COR-L47 (cell line): ENCODE results near the gene SELENOI.
A peak's percentile ranks its signal among the peaks of the same experiment; 100 is the strongest.
"Not testable (repeated sequence)": the region's sequence is repeated elsewhere in the genome, so short reads cannot be mapped to it uniquely, and the experiment has no call there.

Experiments used
- DNase-seq: peaks from one replicate; lab custom pipeline; 2025; lab: John Stamatoyannopoulos, UW

The SELENOI gene

DNA sequence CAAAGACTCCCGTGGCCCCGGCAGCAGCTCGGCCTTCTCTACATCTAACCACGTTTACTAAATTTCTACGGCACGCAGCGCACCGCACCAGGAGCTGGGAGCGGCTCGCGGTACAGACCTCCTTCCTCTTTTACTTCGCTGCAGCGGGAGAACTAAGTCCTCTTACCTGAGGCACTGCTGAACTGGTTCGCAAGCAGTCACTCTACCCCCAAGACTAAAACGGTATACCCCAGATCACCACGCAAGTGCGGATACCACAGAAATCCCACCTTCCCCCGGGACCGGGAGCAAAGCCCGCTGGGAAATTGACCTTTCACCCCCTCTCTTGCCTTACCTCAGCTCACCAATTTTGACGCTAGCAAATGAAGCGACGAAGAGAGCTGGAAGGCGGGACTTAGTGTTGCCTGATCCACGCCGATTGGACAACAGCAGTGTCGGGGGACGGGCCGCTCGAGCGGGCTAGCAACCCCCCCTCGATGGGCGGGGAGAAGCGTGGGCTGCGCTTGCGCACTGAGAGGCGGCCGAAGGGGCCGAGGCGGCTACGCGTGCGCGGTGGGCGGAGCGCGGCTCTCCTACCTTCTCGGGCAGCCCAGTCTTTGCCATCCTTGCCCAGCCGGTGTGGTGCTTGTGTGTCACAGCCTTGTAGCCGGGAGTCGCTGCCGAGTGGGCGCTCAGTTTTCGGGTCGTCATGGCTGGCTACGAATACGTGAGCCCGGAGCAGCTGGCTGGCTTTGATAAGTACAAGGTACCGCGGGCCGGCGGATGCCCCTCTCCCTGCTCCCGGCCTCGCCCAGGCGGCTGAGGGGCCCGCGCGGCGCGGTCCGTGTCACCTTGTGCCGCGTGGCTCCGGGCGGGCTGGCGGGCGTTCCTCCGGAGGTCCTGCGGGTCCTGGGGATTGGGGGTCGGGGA is at the start of gene SELENOI:
TSS of gene SELENOI (plus strand) at position 599 of the 909 bp plus-strand sequence. CDS start at position 689, 90 bp downstream.
- peak; percentile 100 for DNase-seq

DNA sequence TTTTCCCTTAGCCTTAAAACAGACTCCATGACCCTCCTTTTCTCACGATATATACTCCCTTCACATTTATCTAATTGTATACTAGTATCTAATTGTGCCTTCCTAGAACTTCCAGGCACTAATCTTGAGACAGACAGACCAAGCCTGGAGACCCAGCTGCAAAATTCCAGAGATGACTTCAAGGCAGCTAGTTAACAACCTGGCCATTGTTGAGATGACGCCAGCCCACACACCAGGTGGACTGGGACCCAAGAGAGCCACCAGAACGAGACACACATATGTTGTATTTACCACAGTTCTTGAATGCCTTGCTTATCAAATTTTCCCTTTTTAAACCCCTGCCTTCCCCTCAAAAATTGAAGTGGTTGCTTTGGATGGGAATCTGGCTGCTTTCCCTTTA is 48.9 kb upstream of the SELENOI start:
- DNase-seq = no peak

DNA sequence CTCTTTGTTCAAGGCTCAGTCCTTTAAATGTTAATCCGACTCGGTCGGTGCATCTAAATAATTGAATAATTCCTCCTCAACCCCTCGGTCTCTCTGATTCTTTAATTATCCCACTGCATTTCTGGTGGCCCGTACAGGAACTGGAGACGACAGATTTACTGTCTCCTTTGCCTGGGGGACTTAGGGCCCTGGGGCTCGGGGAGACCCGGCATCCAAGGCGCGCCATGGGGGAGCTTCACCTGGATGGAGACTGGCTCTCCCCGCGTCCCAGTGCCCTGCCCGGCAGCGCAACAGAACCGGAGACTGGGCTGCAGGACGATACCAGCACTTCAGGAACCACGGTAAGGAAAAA is 47.7 kb upstream of the SELENOI start:
- DNase-seq = no peak

- no peak for DNase-seq
Observed at GRCh38 chr2:26298638-26299393, 47.1 kb upstream of the SELENOI start.

DNA sequence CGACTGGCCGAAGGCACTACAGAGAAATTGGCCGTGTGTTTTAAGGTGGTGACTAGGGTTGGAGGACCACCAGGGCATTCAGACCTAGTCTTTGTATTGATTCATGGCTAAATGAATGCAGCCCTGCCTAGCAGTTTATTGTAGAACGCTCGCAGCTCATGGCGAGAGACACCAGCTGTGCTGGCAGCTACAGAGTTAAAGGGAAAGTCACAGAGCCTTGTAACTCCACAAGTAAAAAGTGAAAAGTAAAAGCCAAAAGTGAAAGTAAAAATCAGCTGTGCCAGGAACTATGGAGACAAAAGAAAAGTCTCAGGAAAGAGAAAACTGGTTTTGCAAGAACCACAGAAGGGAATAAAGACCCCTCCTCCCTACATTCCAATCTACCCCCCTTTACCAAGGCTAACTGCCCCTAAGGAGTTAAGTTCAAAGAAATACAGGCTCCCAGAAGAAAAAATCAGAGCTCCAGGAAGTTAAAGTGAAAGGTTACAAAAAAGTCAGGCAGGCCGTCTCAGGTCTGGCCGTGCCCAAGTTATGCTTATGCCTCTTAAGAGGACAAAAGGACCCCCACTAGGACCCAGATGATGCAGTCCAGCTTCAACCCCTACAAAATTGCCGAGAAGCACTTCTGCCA is 46.4 kb upstream of the SELENOI start:
- no peak for DNase-seq

DNA sequence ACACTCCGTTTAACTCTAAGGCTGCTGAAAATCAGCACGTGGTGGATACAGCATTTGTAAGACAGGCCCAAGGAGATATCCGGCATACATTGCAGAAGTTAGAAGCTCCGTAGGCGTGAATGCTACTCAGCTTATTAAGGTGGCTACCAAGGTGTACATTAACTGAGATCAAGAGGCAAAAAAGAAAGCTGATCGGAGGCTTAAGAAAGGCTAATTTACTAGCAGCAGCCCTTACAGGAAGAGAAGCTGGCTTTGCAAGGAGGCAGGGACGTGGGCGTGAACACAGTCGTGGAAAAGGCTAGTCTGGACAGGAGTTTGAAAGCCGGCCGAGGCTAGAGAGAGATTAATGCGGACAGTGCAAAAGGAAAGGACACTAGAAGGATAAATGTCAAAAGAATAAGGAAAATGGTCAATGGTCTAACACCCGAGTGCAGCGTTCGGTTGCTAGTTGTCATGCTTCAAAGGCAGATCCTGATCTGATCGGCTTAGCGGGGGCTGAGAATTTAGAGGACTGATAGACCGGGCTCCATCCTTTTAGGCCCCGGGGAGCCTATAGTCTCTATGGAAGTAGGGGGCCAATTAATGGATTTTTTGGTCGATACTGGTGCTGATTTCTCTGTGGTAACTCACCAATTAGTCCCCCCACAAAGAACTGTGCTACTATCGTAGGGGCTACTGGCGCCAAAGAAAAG is 45.6 kb upstream of the SELENOI start:
- DNase-seq = no peak

GRCh38 chr2:26302846-26303245 is 43.1 kb upstream of the SELENOI start:
- DNase-seq = no peak

- not testable (repeated sequence) for DNase-seq
Observed at GRCh38 chr2:26305094-26305493, 40.8 kb upstream of the SELENOI start.

GRCh38 chr2:26305540-26305939 is 40.4 kb upstream of the SELENOI start:
- DNase-seq = no peak

DNA sequence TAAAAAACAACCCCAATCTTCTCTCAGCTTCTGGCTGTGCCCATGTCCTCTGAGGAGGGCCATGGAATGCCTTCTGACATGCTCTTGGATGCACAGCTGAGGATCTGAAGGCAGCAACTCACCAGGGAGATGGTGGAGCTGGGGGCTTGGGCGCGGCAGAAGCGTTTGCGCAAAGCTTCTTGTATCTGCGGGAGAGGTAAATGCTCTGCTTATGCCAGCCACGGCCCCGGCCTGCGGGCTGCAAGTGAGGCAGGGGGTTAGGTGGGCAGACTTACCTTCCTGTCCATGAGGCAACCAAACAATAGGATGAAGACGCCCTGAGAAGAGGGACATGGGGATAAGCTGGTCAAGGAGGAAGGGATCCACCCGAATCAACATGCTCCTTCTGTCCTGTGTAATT is 36.0 kb upstream of the SELENOI start:
- no peak for DNase-seq

- no peak for DNase-seq
Observed at GRCh38 chr2:26312471-26312870, 33.5 kb upstream of the SELENOI start.

GRCh38 chr2:26313446-26313845 is 32.5 kb upstream of the SELENOI start:
- DNase-seq = no peak

DNA sequence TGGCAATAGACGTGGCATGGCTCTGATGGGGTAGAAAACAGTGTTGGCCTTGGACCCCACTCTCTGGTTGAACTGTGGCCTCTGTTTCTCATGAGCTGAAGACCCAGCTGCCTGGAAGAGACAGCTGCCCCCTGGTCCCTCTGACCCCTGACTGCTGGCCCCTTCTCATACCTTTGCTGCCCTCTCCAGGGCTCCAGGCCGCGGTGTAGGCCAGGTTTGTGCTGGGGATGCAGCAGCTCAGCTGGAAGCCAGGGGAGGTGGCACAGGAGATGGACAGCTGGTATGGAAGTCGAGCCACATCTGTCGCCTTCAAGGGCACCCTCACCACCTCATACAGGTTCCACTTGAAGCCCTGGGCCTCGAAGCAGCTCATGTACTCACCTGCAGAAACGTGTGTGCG is 31.7 kb upstream of the SELENOI start:
- DNase-seq = no peak

DNA sequence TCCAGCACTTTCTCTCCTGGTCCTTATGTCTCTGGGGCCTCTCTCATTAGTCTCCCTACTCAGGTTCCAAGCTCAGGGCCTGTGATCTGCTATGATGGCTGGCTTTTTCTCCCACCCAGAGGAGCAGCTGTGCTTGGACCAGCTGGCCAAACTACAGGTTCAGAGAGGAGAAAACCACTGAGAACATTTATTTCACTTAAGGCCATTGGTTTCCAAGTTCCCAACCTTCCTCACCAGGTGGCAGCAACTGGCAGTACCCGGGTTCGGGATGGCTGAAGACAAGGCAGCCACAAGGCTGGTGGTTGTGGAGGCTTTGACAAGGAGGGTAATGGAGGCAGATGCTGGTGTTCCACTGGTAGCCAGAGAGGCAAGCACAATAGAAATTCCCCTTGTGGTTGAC is 29.9 kb upstream of the SELENOI start:
- DNase-seq = no peak

DNA sequence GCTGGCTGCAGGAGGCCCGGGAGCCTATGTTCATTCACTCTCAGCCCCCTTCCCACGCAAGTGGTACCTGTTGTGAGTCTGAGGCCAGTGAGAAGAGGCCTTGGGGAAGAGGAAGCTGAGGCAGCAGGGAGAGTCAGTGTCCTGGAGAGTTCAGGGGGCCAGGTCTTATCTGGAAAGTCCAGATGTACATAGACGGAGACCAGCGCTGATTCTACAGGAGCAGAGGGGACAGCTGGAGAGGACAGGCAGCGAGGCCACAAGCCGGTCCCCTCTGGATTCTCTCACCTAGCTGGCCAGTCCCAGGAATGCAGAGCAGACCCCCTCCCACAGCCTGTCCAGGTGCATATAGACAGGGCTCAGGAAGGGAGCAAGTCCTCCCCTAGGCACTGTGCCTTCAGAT is 29.1 kb upstream of the SELENOI start:
- DNase-seq = no peak

- no peak for DNase-seq
Observed at GRCh38 chr2:26317377-26318105, 28.4 kb upstream of the SELENOI start.

GRCh38 chr2:26318950-26319349 is 27.0 kb upstream of the SELENOI start:
- DNase-seq = no peak

DNA sequence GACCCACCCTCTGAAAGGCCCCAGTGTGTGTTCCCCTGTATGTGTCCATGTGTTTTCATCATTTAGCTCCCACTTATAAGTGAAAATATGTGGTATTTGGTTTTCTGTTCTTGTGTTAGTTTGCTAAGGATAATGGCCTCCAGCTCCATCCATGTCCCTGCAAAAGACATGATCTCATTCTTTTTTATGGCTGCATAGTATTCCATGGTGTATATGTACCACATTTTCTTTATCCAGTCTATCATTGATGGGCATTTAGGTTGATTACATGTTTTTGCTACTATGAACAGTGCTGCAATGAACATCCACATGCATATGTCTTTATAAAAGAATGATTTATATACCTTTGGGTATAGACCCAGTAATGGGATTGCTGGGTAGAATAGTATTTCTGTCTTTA is 21.5 kb upstream of the SELENOI start:
- DNase-seq = not testable (repeated sequence)

DNA sequence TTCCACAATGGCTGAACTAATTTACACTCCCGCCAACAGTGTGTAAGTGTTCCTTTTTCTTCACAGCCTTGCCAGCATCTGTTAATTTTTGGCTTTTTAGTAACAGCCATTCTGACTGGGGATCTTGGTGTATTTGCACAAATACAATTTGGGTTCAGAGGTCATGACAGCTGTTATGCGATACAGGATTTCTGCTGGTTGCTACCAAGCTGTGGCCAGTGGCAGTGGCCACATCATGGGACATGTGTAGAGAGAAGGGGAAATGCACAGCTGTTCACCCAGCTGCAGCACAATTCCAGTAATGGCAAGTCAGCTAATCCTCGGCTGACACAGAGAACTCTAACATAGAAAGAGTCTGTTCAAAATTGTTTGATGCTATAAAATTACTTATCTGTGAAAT is 21.0 kb upstream of the SELENOI start:
- DNase-seq = no peak

DNA sequence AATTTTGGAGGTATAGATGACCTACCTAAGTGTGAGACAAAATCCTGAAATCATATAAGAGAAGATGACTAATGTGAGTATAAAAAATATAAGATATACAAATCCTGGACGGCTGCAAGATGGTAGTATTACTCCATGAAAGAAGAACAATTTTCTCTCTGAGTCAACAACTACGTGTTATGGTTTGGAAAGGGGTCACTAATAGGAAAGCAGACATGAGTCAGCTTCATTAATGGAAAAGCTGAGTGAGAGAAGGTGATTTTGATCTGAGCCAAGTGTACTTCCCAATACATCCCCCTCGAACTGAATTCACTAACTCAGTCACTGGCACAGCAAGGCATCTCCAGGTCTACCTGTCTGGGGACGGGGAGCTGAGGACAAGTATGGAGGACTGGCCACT is 20.1 kb upstream of the SELENOI start:
- DNase-seq = no peak

GRCh38 chr2:26326514-26326913 is 19.4 kb upstream of the SELENOI start:
- DNase-seq = no peak
